Epithelial cell of proximal tubule (primary cell): ENCODE results near the gene MAGI1. TPM values are rescaled to one million over a fixed set of nuclear protein-coding genes. Genes with fewer than 3 reads are reported as not detected.

Source experiments
- DNase-seq: peaks from one replicate; pipeline ENCODE4 v3.0.0-alpha.2; 2011; ENCODE audit warnings: low read depth
- H3K4me3 ChIP-seq: 2 replicates; pipeline ENCODE4 v1.5.1; 2011; ENCODE audit warnings: low read depth, mild to moderate bottlenecking, low read length
- total RNA-seq: library from RNA; depleted of rRNA; stranded (reverse); fragments of >200 nt; gene quantifications from 2 replicates; pipeline ENCODE4 v1.2.3, GENCODE V29; 2015
- TF ChIP-seq, protein P1 (sequence below): conservative IDR thresholded peaks from 2 replicates; pipeline ENCODE4 v1.5.1; 2012; ENCODE audit warnings: low read depth, mild to moderate bottlenecking, low read length

MAGI1 gene
- total RNA-seq, 1 donor from 2014 or later, result 9.6 TPM

DNA sequence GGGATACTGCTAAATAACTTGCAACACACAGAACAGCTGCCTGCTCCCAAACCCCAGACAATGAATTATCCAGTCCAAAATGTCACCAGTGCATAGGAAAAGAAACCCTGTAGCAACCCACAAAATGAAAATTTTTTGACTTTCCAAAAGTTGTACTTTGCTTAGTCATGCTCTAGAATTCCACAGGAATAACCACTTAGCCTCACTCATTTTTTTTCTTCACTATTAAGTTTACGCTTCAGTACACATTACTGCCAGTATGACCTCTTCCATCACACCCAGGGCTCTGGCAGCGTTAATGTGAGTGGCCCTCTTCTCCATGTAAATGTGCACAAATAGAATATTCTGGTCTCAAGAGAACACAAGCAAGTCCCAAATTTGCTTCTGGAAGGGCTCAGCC, 259.8 kb downstream of the MAGI1 start:
- DNase-seq, result peak; percentile 38

DNA sequence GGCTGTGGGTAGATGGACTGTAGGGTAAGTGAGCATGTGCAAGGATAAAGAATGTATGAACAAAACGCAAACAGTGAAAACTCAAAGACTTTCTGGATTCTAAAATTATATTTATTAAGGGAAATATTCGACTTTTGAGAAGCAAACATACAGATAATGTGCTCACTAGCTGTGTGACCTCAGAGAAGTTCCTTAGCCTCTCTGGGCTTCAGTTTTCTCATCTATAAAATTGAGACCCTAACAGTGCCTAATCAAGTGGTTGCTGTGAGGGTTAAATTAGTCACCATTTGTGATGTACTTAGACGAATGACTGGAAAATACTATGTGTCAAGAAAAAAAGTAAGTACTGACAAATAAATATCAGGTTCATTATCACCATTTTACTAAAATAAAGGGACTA, 261.7 kb downstream of the MAGI1 start:
- DNase-seq, result no peak
- TF ChIP-seq, protein P1, sequence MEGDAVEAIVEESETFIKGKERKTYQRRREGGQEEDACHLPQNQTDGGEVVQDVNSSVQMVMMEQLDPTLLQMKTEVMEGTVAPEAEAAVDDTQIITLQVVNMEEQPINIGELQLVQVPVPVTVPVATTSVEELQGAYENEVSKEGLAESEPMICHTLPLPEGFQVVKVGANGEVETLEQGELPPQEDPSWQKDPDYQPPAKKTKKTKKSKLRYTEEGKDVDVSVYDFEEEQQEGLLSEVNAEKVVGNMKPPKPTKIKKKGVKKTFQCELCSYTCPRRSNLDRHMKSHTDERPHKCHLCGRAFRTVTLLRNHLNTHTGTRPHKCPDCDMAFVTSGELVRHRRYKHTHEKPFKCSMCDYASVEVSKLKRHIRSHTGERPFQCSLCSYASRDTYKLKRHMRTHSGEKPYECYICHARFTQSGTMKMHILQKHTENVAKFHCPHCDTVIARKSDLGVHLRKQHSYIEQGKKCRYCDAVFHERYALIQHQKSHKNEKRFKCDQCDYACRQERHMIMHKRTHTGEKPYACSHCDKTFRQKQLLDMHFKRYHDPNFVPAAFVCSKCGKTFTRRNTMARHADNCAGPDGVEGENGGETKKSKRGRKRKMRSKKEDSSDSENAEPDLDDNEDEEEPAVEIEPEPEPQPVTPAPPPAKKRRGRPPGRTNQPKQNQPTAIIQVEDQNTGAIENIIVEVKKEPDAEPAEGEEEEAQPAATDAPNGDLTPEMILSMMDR, result no peak

More for the DNA sequence above, 259.8 kb downstream of the MAGI1 start:
- no peak overlapping the region for H3K4me3 ChIP-seq
- TF ChIP-seq, protein P1, result no peak

DNA sequence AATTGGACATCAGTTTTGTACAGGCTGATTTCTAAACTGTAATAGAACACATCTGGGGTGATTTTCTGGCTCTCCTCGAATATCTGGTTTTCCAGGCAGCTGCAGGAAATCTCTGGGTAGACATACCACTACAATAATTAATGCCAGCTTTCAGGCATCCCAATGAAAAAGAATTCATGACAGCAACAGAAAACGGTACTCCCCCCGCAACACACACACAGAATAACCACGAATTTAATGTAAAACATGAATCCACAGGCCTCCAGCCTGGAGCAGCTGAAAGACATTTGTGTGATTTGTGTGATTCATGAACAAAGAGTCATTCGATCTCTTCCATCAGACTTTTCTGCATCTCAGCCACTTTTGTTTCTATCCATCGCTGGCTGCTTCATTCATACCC, 262.2 kb downstream of the MAGI1 start:
- no peak overlapping the region for H3K4me3 ChIP-seq
- no peak for DNase-seq
- TF ChIP-seq, protein P1, result no peak

More for the DNA sequence above, 261.7 kb downstream of the MAGI1 start:
- H3K4me3 ChIP-seq, result no peak overlapping the region

DNA sequence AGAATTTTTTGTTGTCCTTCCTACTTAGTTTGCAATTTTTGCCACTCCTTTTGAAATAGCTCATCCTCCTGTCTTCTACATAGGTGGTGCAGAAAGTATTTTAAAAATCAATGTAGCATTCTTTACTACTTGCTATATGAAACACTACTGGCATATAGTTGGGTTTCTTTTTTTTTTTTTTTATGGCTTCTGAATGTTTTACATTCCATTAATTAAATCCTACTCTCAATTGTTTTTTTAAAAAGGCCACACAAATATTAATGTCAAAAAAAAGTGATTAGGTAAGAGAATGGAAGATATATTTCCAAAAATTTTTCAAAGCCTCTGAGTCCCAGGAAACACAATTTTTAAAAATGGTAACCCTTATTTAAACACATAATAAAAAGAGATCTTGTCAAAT, 262.6 kb downstream of the MAGI1 start:
- DNase-seq, result no peak
- TF ChIP-seq, protein P1, result no peak
- H3K4me3 ChIP-seq, result no peak overlapping the region

DNA sequence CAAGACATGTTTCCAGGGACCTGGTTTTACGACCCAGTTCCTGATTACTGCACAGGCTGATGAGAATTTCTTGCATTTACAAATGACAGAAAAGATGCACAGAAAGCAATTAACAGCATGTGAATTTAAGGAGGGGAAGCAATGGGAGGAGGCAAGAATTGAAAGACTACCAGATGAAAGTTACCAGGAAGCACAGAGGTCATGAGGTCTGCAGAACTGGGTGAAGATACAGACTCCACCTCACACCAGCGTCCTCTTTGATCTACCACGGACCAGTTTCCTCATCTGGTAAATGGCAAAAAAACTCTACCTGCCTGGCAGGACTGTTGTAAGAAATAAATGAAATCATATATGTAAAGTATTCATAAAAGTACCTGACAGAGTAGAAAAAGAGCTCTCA, 266.0 kb downstream of the MAGI1 start:
- H3K4me3 ChIP-seq, result no peak overlapping the region
- DNase-seq, result no peak
- TF ChIP-seq, protein P1, result no peak

DNA sequence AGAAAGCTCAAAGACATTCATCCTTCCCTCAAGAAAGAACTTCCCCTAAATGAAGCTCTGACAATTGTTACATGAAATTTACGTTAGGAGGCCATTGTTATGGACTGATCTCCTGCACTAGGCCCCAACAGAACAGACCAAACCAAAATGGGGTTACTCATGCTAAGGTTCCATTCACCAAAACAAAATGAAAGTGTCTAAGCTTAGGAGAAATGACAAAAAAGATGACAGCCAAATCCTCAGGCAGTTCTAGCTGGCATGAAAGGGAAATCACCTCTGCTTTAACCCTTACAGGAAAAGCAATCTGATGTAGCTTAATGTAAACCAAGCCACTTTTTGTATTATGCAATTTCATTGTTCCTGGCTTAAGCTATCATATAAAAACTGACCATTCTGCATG, 271.2 kb downstream of the MAGI1 start:
- TF ChIP-seq, protein P1, result no peak
- no peak overlapping the region for H3K4me3 ChIP-seq
- DNase-seq, result no peak

DNA sequence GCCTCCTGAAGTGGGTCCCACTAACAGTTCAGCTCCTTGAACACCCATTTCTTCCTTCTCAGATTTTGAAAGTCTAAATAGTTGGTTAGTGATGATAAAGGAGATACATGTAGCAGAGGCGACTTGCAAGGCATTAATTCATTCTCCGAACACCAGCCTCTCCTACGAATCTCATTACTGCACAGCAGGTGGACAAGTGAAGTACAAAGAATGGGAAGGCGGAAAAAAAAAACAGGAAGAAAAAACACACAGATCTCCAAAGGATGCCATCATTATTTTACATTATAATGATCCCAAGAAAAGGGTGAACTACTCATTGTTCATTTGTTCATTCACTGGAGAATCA, 276.5 kb downstream of the MAGI1 start:
- TF ChIP-seq, protein P1, result no peak
- no peak overlapping the region for H3K4me3 ChIP-seq
- DNase-seq, result no peak
